ENCODE measurements around the gene IQCC. TPM values are rescaled to one million over a fixed set of nuclear protein-coding genes. Genes with fewer than 3 reads are reported as not detected.
A peak's percentile ranks its signal among the peaks of the same experiment; 100 is the strongest.

IQCC gene
- total RNA-seq, 1 donor from 2014 or later, result 4.2 TPM

- peak overlapping the region; percentile 87 for H3K27ac Mint-ChIP-seq
- intact Hi-C loops (cut with micrococcal nuclease), result loop anchor here (1.0 to 5.0 kb wide), 7 partner anchors 50 to 412 kb away; partner anchors contain the start of genes HDAC1, KPNA6, LCK and MARCKSL1
- H3K27me3 Mint-ChIP-seq, result no peaks in the 10 kb centered on the region
- H3K9me3 Mint-ChIP-seq, result no peaks in the 10 kb centered on the region
- CTCF ChIA-PET, result interaction anchor here (0.8 to 3.1 kb wide), 8 partner anchors 14 to 215 kb away, joined by 3 to 23 read pairs (median 4); no protein-coding TSS in a partner anchor
- peaks cover 54% of the 10 kb centered on the region for H3K4me1 Mint-ChIP-seq
- peak overlapping the region; percentile 87 for H3K4me3 Mint-ChIP-seq
- ATAC-seq (ENCODE audit: low read depth) (peak; percentile 65), DNase-seq (peak; percentile 63)
- TF ChIP-seq, protein P1, sequence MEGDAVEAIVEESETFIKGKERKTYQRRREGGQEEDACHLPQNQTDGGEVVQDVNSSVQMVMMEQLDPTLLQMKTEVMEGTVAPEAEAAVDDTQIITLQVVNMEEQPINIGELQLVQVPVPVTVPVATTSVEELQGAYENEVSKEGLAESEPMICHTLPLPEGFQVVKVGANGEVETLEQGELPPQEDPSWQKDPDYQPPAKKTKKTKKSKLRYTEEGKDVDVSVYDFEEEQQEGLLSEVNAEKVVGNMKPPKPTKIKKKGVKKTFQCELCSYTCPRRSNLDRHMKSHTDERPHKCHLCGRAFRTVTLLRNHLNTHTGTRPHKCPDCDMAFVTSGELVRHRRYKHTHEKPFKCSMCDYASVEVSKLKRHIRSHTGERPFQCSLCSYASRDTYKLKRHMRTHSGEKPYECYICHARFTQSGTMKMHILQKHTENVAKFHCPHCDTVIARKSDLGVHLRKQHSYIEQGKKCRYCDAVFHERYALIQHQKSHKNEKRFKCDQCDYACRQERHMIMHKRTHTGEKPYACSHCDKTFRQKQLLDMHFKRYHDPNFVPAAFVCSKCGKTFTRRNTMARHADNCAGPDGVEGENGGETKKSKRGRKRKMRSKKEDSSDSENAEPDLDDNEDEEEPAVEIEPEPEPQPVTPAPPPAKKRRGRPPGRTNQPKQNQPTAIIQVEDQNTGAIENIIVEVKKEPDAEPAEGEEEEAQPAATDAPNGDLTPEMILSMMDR (IDR thresholded peaks at IDR 0.05), result no peak
- POLR2A ChIA-PET, result interaction anchor here (0.5 to 3.1 kb wide), 28 partner anchors 9 to 556 kb away, joined by 3 to 37 read pairs (median 6); partner anchors contain the start of genes BSDC1, EIF3I, HDAC1 and KPNA6
- H3K36me3 Mint-ChIP-seq (ENCODE audit: low read depth), result peaks cover 48% of the 10 kb centered on the region
Observed at GRCh38 chr1:32201011-32201855, 4.2 kb upstream of the IQCC start.

DNA sequence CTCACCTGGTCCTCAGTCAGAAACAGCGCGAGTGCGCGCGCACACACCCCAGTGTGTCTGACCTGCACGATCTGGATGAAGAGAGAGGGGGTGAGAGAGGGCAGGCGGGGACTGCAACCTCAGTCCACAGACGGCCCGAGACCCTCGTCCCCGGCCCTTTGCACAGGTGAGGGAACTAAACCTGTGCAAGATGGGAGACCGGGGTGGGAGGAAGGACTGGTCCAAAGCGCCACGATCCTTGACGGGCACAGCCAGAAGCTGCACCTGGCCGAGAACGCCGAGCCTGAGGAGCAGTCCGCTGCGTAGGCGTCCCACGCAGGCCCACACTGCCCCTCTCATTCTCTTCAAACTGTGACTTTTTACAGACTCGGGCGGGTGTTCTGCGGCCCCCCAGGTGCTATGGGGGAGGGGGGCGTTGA lies 519 bp upstream of the IQCC start:
- Mint-ChIP-seq H3K9me3 (no peaks in the 10 kb centered on the region), H3K4me1 (peaks cover 80% of the 10 kb centered on the region), H3K36me3 (ENCODE audit: low read depth) (peaks cover 31% of the 10 kb centered on the region), H3K27me3 (no peaks in the 10 kb centered on the region), H3K4me3 (peak overlapping the region; percentile 85), H3K27ac (peak overlapping the region; percentile 24)
- no peak for DNase-seq
- CTCF ChIA-PET, result interaction anchor here (1.0 to 1.2 kb wide), 2 partner anchors 11 to 111 kb away, joined by 3 read pairs; no protein-coding TSS in a partner anchor
- TF ChIP-seq, protein P1 (IDR thresholded peaks at IDR 0.05), result no peak
- POLR2A ChIA-PET, result interaction anchor here (0.5 to 2.0 kb wide), 9 partner anchors 10 to 189 kb away, joined by 3 to 8 read pairs (median 5); partner anchors contain the start of genes BSDC1 and MARCKSL1
- ATAC-seq (ENCODE audit: low read depth), result no peak
- intact Hi-C loops (cut with micrococcal nuclease), result loop anchor here (1.0 to 5.0 kb wide), 2 partner anchors 10 to 87 kb away; partner anchors contain the start of gene HDAC1

- Mint-ChIP-seq H3K27ac (peak overlapping the region; percentile 24), H3K4me3 (peak overlapping the region; percentile 35), H3K27me3 (no peaks in the 10 kb centered on the region), H3K4me1 (peaks cover 59% of the 10 kb centered on the region), H3K9me3 (no peaks in the 10 kb centered on the region), H3K36me3 (ENCODE audit: low read depth) (peaks cover 15% of the 10 kb centered on the region)
- intact Hi-C loops (cut with micrococcal nuclease), result loop anchor here (1.0 kb wide), 1 partner anchor 14 kb away; the partner anchor contains the start of genes EIF3I and TMEM234
- TF ChIP-seq, protein P1 (IDR thresholded peaks at IDR 0.05), result no peak
- ATAC-seq (ENCODE audit: low read depth), result peak; percentile 59
- no peak for DNase-seq
- ChIA-PET POLR2A (interaction anchor here (0.7 to 4.6 kb wide), 3 partner anchors 13 to 135 kb away, joined by 5 to 18 read pairs (median 8); partner anchors contain the start of genes EIF3I, KPNA6, TMEM234 and TMEM39B), CTCF (interaction anchor here (0.7 to 2.7 kb wide), 2 partner anchors 8 to 12 kb away, joined by 4 to 15 read pairs; no protein-coding TSS in a partner anchor)
Observed at GRCh38 chr1:32208469-32208868, 3.0 kb downstream of the IQCC start.

GRCh38 chr1:32208891-32209328 lies 3.4 kb downstream of the IQCC start, which contains the start of gene DCDC2B:
Gene DCDC2B (plus strand): TSS chr1:32209089. CDS start chr1:32209094, 5 bp downstream.
- H3K27ac Mint-ChIP-seq, result peak within 1 kb of the TSS; percentile 24
- DNase-seq (no peak), ATAC-seq (ENCODE audit: low read depth) (peak; percentile 9)
- H3K9me3 Mint-ChIP-seq, result no peaks in the 10 kb centered on the region
- H3K27me3 Mint-ChIP-seq, result no peaks in the 10 kb centered on the region
- peaks cover 11% of the 10 kb centered on the region for H3K36me3 Mint-ChIP-seq (ENCODE audit: low read depth)
- H3K4me3 Mint-ChIP-seq, result peak within 1 kb of the TSS; percentile 35
- ChIA-PET POLR2A (interaction anchor here (1.5 to 4.6 kb wide), 2 partner anchors 12 to 136 kb away, joined by 8 to 18 read pairs; partner anchors contain the start of genes EIF3I, TMEM234 and TMEM39B), CTCF (interaction anchor here (0.7 kb wide), 1 partner anchor 12 kb away, joined by 4 read pairs; no protein-coding TSS in a partner anchor)
- peaks cover 56% of the 10 kb centered on the region for H3K4me1 Mint-ChIP-seq
- TF ChIP-seq, protein P1 (IDR thresholded peaks at IDR 0.05), result no peak
- intact Hi-C loops (cut with micrococcal nuclease), result loop anchor here (1.0 kb wide), 1 partner anchor 13 kb away; the partner anchor contains the start of genes EIF3I and TMEM234

Data from activated B cell treated with CpG ODN at 0.5 μM for 24 hours (primary cell).